Activated naive CD4-positive, alpha-beta T cell treated with anti-CD3 and anti-CD28 coated beads, Interleukin-2, amount 50 U/mL, for 72 hours (primary cell): ENCODE measurements around the gene GDNF. TPM values are rescaled to one million over a fixed set of nuclear protein-coding genes. Genes with fewer than 3 reads are reported as not detected.

Experiments
- ATAC-seq, 2 donors: fragments of 150-1000 bp; cut with Tn5 transposase; 2 replicates each; pipeline ENCODE4 v1.10.0; 2021; ENCODE audit warnings: mild to moderate bottlenecking in 2 of 2, moderate library complexity in 2 of 2
- DNase-seq, 2 donors: peaks; one replicate each; pipeline ENCODE4 v3.0.0; 2021 to 2022; ENCODE audit warnings: low spot score in 2 of 2
- H3K27ac Mint-ChIP-seq, 2 donors: one replicate each; pipeline ENCODE4 v1.8.0; 2022; ENCODE audit warnings: mild to moderate bottlenecking in 2 of 2, mixed read lengths in 2 of 2
- H3K36me3 Mint-ChIP-seq, 2 donors: one replicate each; pipeline ENCODE4 v1.8.0; 2022; ENCODE audit warnings: mixed read lengths in 2 of 2
- H3K9me3 Mint-ChIP-seq, 2 donors: one replicate each; pipeline ENCODE4 v1.8.0; 2022; ENCODE audit warnings: mixed read lengths in 2 of 2
- total RNA-seq, 2 donors: library from RNA; stranded (reverse); gene quantifications; one replicate each; pipeline ENCODE4 v1.2.3, GENCODE V29; 2022

Gene GDNF
- total RNA-seq, 2 donors from 2014 or later, result not detected

- ATAC-seq, result no peak
- no peak for DNase-seq
- no peaks in the 10 kb centered on the region for H3K9me3 Mint-ChIP-seq
- no peak overlapping the region for H3K27ac Mint-ChIP-seq
- peaks cover 15 to 18% of the 10 kb centered on the region in 2 donors for H3K36me3 Mint-ChIP-seq
Measured at GRCh38 chr5:37836235-37836591, 3.6 kb downstream of the GDNF start.

GRCh38 chr5:37835380-37835973 is 4.4 kb downstream of the GDNF start:
- ATAC-seq (no peak), DNase-seq (no peak)
- peaks cover 15% of the 10 kb centered on the region in 2 donors for H3K36me3 Mint-ChIP-seq
- H3K27ac Mint-ChIP-seq, result no peak overlapping the region
- H3K9me3 Mint-ChIP-seq, result no peaks in the 10 kb centered on the region

- DNase-seq (no peak), ATAC-seq (no peak)
- H3K9me3 Mint-ChIP-seq, result no peaks in the 10 kb centered on the region
- H3K27ac Mint-ChIP-seq, result no peak overlapping the region
- H3K36me3 Mint-ChIP-seq, result peaks cover 15% of the 10 kb centered on the region in 2 donors
Measured at GRCh38 chr5:37834542-37835379, 5.1 kb downstream of the GDNF start.

- Mint-ChIP-seq H3K27ac (no peak overlapping the region), H3K9me3 (no peaks in the 10 kb centered on the region), H3K36me3 (peaks cover 15% of the 10 kb centered on the region in 2 donors)
- DNase-seq (no peak), ATAC-seq (no peak)
Measured at GRCh38 chr5:37833990-37834389, 5.9 kb downstream of the GDNF start.

- peaks cover 0 to under 1% of the 10 kb centered on the region in 2 donors for H3K36me3 Mint-ChIP-seq
- no peak overlapping the region for H3K27ac Mint-ChIP-seq
- DNase-seq (no peak), ATAC-seq (no peak)
- H3K9me3 Mint-ChIP-seq, result no peaks in the 10 kb centered on the region
Measured at GRCh38 chr5:37831821-37832534, 7.9 kb downstream of the GDNF start.

- Mint-ChIP-seq H3K36me3 (no peaks in the 10 kb centered on the region), H3K27ac (no peak overlapping the region), H3K9me3 (no peaks in the 10 kb centered on the region)
- ATAC-seq, result no peak
- DNase-seq, result no peak
Measured at GRCh38 chr5:37830348-37830747, 9.5 kb downstream of the GDNF start.

- no peak for DNase-seq
- ATAC-seq, result no peak
- H3K27ac Mint-ChIP-seq, result no peak overlapping the region
- H3K9me3 Mint-ChIP-seq, result no peaks in the 10 kb centered on the region
- no peaks in the 10 kb centered on the region for H3K36me3 Mint-ChIP-seq
Measured at GRCh38 chr5:37825334-37825915, 14.4 kb downstream of the GDNF start.

- no peak overlapping the region for H3K27ac Mint-ChIP-seq
- H3K9me3 Mint-ChIP-seq, result no peaks in the 10 kb centered on the region
- ATAC-seq (no peak), DNase-seq (no peak)
- H3K36me3 Mint-ChIP-seq, result no peaks in the 10 kb centered on the region
Measured at GRCh38 chr5:37823433-37824152, 16.2 kb downstream of the GDNF start.

GRCh38 chr5:37816883-37817282 is 23.0 kb downstream of the GDNF start:
- no peak for DNase-seq
- ATAC-seq, result no peak
- Mint-ChIP-seq H3K27ac (no peak overlapping the region), H3K9me3 (no peaks in the 10 kb centered on the region), H3K36me3 (peaks cover 0 to 8% of the 10 kb centered on the region in 2 donors)

GRCh38 chr5:37816331-37816730 is 23.5 kb downstream of the GDNF start:
- Mint-ChIP-seq H3K27ac (no peak overlapping the region), H3K9me3 (no peaks in the 10 kb centered on the region), H3K36me3 (peaks cover 0 to 8% of the 10 kb centered on the region in 2 donors)
- no peak for ATAC-seq
- no peak for DNase-seq

- no peak for DNase-seq
- no peak overlapping the region for H3K27ac Mint-ChIP-seq
- peaks cover 0 to 8% of the 10 kb centered on the region in 2 donors for H3K36me3 Mint-ChIP-seq
- no peaks in the 10 kb centered on the region for H3K9me3 Mint-ChIP-seq
- ATAC-seq, result no peak
Measured at GRCh38 chr5:37815913-37816312, 23.9 kb downstream of the GDNF start.

- DNase-seq (no peak), ATAC-seq (no peak)
- H3K36me3 Mint-ChIP-seq, result peaks cover 0 to 8% of the 10 kb centered on the region in 2 donors
- no peaks in the 10 kb centered on the region for H3K9me3 Mint-ChIP-seq
- H3K27ac Mint-ChIP-seq, result no peak overlapping the region
Measured at GRCh38 chr5:37814699-37815098, 25.1 kb downstream of the GDNF start.

- no peak for ATAC-seq
- H3K36me3 Mint-ChIP-seq, result peaks cover 0 to 8% of the 10 kb centered on the region in 2 donors
- H3K9me3 Mint-ChIP-seq, result no peaks in the 10 kb centered on the region
- DNase-seq, result no peak
- no peak overlapping the region for H3K27ac Mint-ChIP-seq
Measured at GRCh38 chr5:37812365-37812764, 27.5 kb downstream of the GDNF start.

GRCh38 chr5:37811866-37812265 is 28.0 kb downstream of the GDNF start:
- H3K9me3 Mint-ChIP-seq, result peaks cover 0 to 4% of the 10 kb centered on the region in 2 donors
- ATAC-seq (no peak), DNase-seq (no peak)
- peaks cover 4 to 8% of the 10 kb centered on the region in 2 donors for H3K36me3 Mint-ChIP-seq
- no peak overlapping the region for H3K27ac Mint-ChIP-seq

- H3K9me3 Mint-ChIP-seq, result peaks cover 0 to 12% of the 10 kb centered on the region in 2 donors
- H3K36me3 Mint-ChIP-seq, result peaks cover 0 to 10% of the 10 kb centered on the region in 2 donors
- H3K27ac Mint-ChIP-seq, result no peak overlapping the region
- DNase-seq (no peak), ATAC-seq (no peak)
Measured at GRCh38 chr5:37810311-37810710, 29.5 kb downstream of the GDNF start.

- H3K36me3 Mint-ChIP-seq, result peaks cover 0 to 10% of the 10 kb centered on the region in 2 donors
- DNase-seq (no peak), ATAC-seq (no peak)
- peaks cover 0 to 12% of the 10 kb centered on the region in 2 donors for H3K9me3 Mint-ChIP-seq
- H3K27ac Mint-ChIP-seq, result no peak overlapping the region
Measured at GRCh38 chr5:37808945-37809344, 30.9 kb downstream of the GDNF start.
